HepG2 (cell line): ENCODE results near the gene AXIN1. TPM values are rescaled to one million over a fixed set of nuclear protein-coding genes. Genes with fewer than 3 reads are reported as not detected.

ENCODE experiments used
- ATAC-seq: fragments of 200-7000 bp; cut with Tn5 transposase; 3 replicates; pipeline ENCODE4 v1.9.1; 2020; ENCODE audit warnings: mild to moderate bottlenecking, moderate library complexity
- BruUV-seq: library from RNA; stranded (reverse); fragments of 400-500 nt; replicated peaks from 2 replicates; lab custom pipeline; 2021; lab: Mats Ljungman, UMichigan
- CTCF ChIA-PET: fragments of 300-600 bp; formaldehyde crosslinking; extraction: SDS; loops from one replicate; lab custom pipeline; 2021; ENCODE audit warnings: low total read pairs, inconsistent platforms, low intra/inter-chr PET ratio; lab: Yijun Ruan, JAX
- POLR2A ChIA-PET: fragments of 350-600 bp; sonication (Branson Sonifier 250); formaldehyde crosslinking; loops from one replicate; lab custom pipeline; 2020; ENCODE audit warnings: antibody characterized with exemption, inconsistent platforms; lab: Yijun Ruan, JAX
- DNase-seq: peaks from one replicate; pipeline ENCODE4 v3.0.0-alpha.2; 2015; ENCODE audit warnings: low spot score
- FAIRE-seq: peaks from 3 replicates; lab custom pipeline; 2011; peaks lifted over from hg19 to GRCh38; lab: Jason Lieb, UNC
- H2AFZ ChIP-seq: one replicate; pipeline ENCODE4 v1.6.1; 2011; ENCODE audit warnings: low read length, inconsistent platforms
- H3K27ac ChIP-seq: fragments of 300-600 bp; 3 replicates; pipeline ENCODE4 v1.8.0; 2011; ENCODE audit warnings: mixed run types, mild to moderate bottlenecking, mixed read lengths, low read length, inconsistent platforms; ENCODE audit not compliant: insufficient read depth; ENCODE audit errors: extremely low read length
- H3K27me3 ChIP-seq, 2 experiments: fragments of 200-600 bp in 1 of 2; 2 replicates in 1 of 2; 3 replicates in 1 of 2; pipeline versions ENCODE4 v1.6.0 to v1.8.0; 2011; ENCODE audit warnings: low read length in 2 of 2, mild to moderate bottlenecking in 2 of 2, moderate library complexity in 2 of 2, inconsistent platforms in 1 of 2; ENCODE audit not compliant: insufficient read depth in 2 of 2, control insufficient read depth in 1 of 2
- H3K36me3 ChIP-seq, 2 experiments: fragments of 200-600 bp in 1 of 2; replicated peaks in 1 of 2; 2 replicates in 1 of 2; 3 replicates in 1 of 2; pipeline versions ENCODE4 v1.5.1 to v1.8.0; 2011; ENCODE audit warnings: low read length in 2 of 2, inconsistent platforms in 1 of 2; ENCODE audit not compliant: insufficient read depth in 2 of 2, control insufficient read depth in 1 of 2
- H3K4me1 ChIP-seq: 2 replicates; pipeline ENCODE4 v1.5.1; 2012; ENCODE audit warnings: low read length, inconsistent platforms; ENCODE audit not compliant: insufficient read depth
- H3K4me2 ChIP-seq: 2 replicates; pipeline ENCODE4 v1.6.0; 2011; ENCODE audit warnings: low read depth, low read length, inconsistent platforms
- H3K4me3 ChIP-seq, 3 experiments: fragments of 200-600 bp in 1 of 3; sonication (generic), shearing (Covaris generic) in 1 of 3; replicated peaks in 1 of 3; 2 replicates each; pipeline ENCODE4 v1.5.1; 2011 to 2016; ENCODE audit warnings: low read length in 3 of 3, inconsistent platforms in 2 of 3, low read depth in 2 of 3, mild to moderate bottlenecking in 2 of 3, control low read depth in 1 of 3, mixed read lengths in 1 of 3; ENCODE audit not compliant: insufficient read depth in 1 of 3
- H3K79me2 ChIP-seq: one replicate; pipeline ENCODE4 v1.6.1; 2011; ENCODE audit warnings: low read length, inconsistent platforms; ENCODE audit not compliant: insufficient read depth
- H3K9ac ChIP-seq: 2 replicates; pipeline ENCODE4 v1.6.0; 2011; ENCODE audit warnings: mild to moderate bottlenecking, low read depth, low read length, inconsistent platforms; ENCODE audit not compliant: insufficient read depth
- H3K9me3 ChIP-seq: 2 replicates; pipeline ENCODE4 v1.5.1; 2012; ENCODE audit warnings: mild to moderate bottlenecking, low read length
- H4K20me1 ChIP-seq: 2 replicates; pipeline ENCODE4 v1.6.0; 2011; ENCODE audit warnings: inconsistent platforms, mild to moderate bottlenecking, low read length, moderate library complexity; ENCODE audit not compliant: insufficient read depth
- EED ChIP-seq: sonication (generic); formaldehyde crosslinking; IDR thresholded peaks from 2 replicates; pipeline ENCODE4 v1.5.0; 2020; ENCODE audit warnings: mild to moderate bottlenecking, missing genetic modification reagents
- FOXA3 ChIP-seq: IDR thresholded peaks from 2 replicates; pipeline ENCODE4 v1.6.1; 2016; ENCODE audit warnings: missing genetic modification reagents, missing compliant biosample characterization
- JUND ChIP-seq: sonication (generic); formaldehyde crosslinking; IDR thresholded peaks from 2 replicates; pipeline ENCODE4 v1.8.0; 2022; ENCODE audit warnings: mild to moderate bottlenecking, missing genetic modification reagents
- MATR3 ChIP-seq: sonication (generic); formaldehyde crosslinking; IDR thresholded peaks from 2 replicates; pipeline ENCODE4 v1.4.0; 2020; ENCODE audit warnings: missing genetic modification reagents
- SMAD9 ChIP-seq: sonication (generic); formaldehyde crosslinking; IDR thresholded peaks from 2 replicates; pipeline ENCODE4 v1.5.1; 2020; ENCODE audit warnings: mild to moderate bottlenecking, missing genetic modification reagents
- SOX6 ChIP-seq, 2 experiments: fragments of 450-650 bp in 1 of 2; sonication (generic) in 1 of 2; formaldehyde crosslinking in 1 of 2; IDR thresholded peaks; 2 replicates each; pipeline versions ENCODE4 v1.4.0 to v1.6.1; 2017 to 2020; ENCODE audit warnings: antibody characterized with exemption in 1 of 2, mild to moderate bottlenecking in 1 of 2, missing genetic modification reagents in 1 of 2
- ZNF17 ChIP-seq: sonication (generic); formaldehyde crosslinking; IDR thresholded peaks from 2 replicates; pipeline ENCODE4 v1.5.0; 2020; ENCODE audit warnings: mild to moderate bottlenecking, missing genetic modification reagents
- WGBS: methylation state at CpG from one replicate; pipeline ENCODE4 v1.1.6; 2017; ENCODE audit warnings: low lambda C conversion rate; 5-methylcytosine and 5-hydroxymethylcytosine counted together
- in situ Hi-C: cut with HindIII; loops from 2 replicates; pipeline ENCODE4 v1.10.0; 2017; ENCODE audit warnings: low pct_unique_long_range_greater_than_20kb; ENCODE audit not compliant: extremely low pct_ligation_motif_present
- intact Hi-C: fragments of 100-400 bp; cut with micrococcal nuclease; formaldehyde crosslinking; loops from one replicate; pipeline ENCODE4 v1.10.0; 2022; ENCODE audit not compliant: unreplicated experiment
- polyA plus RNA-seq, 8 experiments: library from polyadenylated mRNA; depleted of rRNA in 3 of 8; stranded (reverse) in 7 of 8; unstranded in 1 of 8; fragments of >200 nt; fragmentation: Illumina TruSeq in 4 of 8; extraction: Trizol in 4 of 8; gene quantifications; 2 replicates each; pipeline versions ENCODE4 v1.2.1 to v1.2.3, GENCODE V29; 2011 to 2016; ENCODE audit warnings: low read depth in 4 of 8, missing spikeins in 1 of 8, mixed read lengths in 1 of 8; ENCODE audit not compliant: insufficient read depth in 1 of 8
- total RNA-seq, 5 experiments: library from RNA; depleted of rRNA; stranded (reverse); fragments of >200 nt; fragmentation: Illumina TruSeq; extraction: Trizol; gene quantifications; 2 replicates each; pipeline ENCODE4 v1.2.3, GENCODE V29; 2016; ENCODE audit warnings: low read depth in 1 of 5
- TF ChIP-seq, protein P1 (sequence below): sonication (generic); formaldehyde crosslinking; IDR thresholded peaks from 2 replicates; pipeline ENCODE4 v1.4.0; 2020; ENCODE audit warnings: low read depth, missing genetic modification reagents

The AXIN1 gene
- total and polyA plus RNA-seq, 2 of the 13 experiments (the other 11 are each of a cell fraction or from before 2014, with no cell fraction given), result 24.0 to 26.0 TPM

DNA sequence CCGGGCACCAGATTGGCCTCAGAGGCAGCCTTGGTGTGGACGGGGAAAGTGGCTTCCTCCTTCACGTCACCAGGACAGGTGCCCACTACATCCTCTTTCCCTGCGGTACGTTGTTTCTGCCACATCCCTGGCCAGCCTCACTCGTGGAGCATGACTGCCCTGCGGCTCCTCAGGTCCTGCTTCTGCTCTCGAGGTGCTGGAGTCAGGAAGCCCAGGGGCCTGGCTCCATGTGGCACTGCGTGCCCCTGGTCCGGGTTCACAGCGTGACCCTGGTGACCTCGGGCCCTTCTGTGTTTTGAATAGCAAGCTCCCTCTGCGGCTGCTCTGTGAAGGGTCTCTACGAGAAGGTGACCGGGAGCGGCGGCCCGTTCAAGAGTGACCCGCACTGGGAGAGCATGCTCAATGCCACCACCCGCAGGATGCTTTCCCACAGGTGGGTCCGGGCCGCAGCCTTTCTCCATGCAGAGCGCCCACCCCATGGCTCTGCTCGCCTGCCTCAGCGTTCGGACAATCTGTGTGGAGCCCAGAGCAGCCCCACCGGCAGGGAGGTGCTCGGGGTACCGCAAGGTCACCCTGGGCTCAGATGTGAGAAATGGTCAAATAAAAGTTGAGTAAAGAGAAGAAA, 90.3 kb downstream of the AXIN1 start:
- Histone ChIP-seq H3K36me3 (peaks cover 13 to 25% of the 10 kb centered on the region in 2 experiments; a peak in 4 of 5 replicates), H3K27me3 (no peaks in the 10 kb centered on the region), H3K9ac (no peak overlapping the region), H2AFZ (no peak overlapping the region), H3K4me2 (no peak overlapping the region), H3K79me2 (no peaks in the 10 kb centered on the region), H3K4me3 (no peak overlapping the region), H3K4me1 (no peaks in the 10 kb centered on the region), H4K20me1 (no peaks in the 10 kb centered on the region), H3K9me3 (no peaks in the 10 kb centered on the region), H3K27ac (no peak overlapping the region)
- POLR2A ChIA-PET, result no interaction called here
- DNase-seq (no peak), ATAC-seq (no peak), FAIRE-seq (no peak)
- BruUV-seq, result no TSS peak
- 97% methylated on average over 23 of the region's 29 CpGs for WGBS
- intact Hi-C loops (no loop called here), in situ Hi-C loops (no loop called here)
- CTCF ChIA-PET, result no interaction called here
- TF ChIP-seq SOX6 (IDR thresholded peaks at IDR 0.05) (no peak), SOX6 (CRISPR knock-in tag; IDR thresholded peaks at IDR 0.05) (no peak), EED (CRISPR knock-in tag) (no peak), FOXA3 (CRISPR knock-in tag) (no peak), JUND (no peak), MATR3 (CRISPR knock-in tag) (no peak), ZNF17 (CRISPR knock-in tag) (no peak), SMAD9 (CRISPR knock-in tag) (no peak)
- TF ChIP-seq, protein P1, sequence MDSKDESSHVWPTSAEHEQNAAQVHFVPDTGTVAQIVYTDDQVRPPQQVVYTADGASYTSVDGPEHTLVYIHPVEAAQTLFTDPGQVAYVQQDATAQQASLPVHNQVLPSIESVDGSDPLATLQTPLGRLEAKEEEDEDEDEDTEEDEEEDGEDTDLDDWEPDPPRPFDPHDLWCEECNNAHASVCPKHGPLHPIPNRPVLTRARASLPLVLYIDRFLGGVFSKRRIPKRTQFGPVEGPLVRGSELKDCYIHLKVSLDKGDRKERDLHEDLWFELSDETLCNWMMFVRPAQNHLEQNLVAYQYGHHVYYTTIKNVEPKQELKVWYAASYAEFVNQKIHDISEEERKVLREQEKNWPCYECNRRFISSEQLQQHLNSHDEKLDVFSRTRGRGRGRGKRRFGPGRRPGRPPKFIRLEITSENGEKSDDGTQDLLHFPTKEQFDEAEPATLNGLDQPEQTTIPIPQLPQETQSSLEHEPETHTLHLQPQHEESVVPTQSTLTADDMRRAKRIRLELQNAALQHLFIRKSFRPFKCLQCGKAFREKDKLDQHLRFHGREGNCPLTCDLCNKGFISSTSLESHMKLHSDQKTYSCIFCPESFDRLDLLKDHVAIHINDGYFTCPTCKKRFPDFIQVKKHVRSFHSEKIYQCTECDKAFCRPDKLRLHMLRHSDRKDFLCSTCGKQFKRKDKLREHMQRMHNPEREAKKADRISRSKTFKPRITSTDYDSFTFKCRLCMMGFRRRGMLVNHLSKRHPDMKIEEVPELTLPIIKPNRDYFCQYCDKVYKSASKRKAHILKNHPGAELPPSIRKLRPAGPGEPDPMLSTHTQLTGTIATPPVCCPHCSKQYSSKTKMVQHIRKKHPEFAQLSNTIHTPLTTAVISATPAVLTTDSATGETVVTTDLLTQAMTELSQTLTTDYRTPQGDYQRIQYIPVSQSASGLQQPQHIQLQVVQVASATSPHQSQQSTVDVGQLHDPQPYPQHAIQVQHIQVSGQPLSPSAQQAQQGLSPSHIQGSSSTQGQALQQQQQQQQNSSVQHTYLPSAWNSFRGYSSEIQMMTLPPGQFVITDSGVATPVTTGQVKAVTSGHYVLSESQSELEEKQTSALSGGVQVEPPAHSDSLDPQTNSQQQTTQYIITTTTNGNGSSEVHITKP (CRISPR knock-in tag), result no peak
